ENCODE measurements around the gene SLC1A2. TPM values are rescaled to one million over a fixed set of nuclear protein-coding genes. Genes with fewer than 3 reads are reported as not detected.

The SLC1A2 gene
- total and polyA plus RNA-seq, 2 experiments from 2014 or later: 0.70 to 2.8 TPM

DNA sequence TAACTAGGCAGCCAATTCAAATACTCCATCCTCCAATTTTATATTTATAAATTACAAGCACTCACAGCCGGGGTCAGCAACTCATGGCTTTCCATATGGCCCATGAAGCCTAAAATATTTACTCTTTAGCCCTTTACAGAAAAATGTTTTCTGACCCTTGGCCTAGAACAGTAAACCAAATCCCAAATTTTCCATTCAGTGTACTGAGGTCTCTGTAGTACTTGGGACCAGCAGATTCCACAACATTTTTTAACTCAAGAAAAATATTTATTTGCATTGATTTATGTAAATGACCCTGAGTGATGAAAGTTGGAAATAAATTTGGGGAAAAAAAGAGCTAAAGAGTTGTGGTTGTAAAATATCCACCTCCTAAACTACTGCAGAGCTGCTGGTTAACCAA is 82.6 kb downstream of the SLC1A2 start:
- DNase-seq (ENCODE audit: low spot score) (no peak), ATAC-seq (no peak)
- TF ChIP-seq POLR2AphosphoS5 (IDR thresholded peaks at IDR 0.05; ENCODE audit: low read depth): no peak
- no peak for TF ChIP-seq EZH2 (IDR thresholded peaks at IDR 0.05; ENCODE audit: low read depth, unreplicated experiment)
- no peak for TF ChIP-seq ZNF114 (CRISPR knock-in tag; IDR thresholded peaks at IDR 0.05)
- TF ChIP-seq, protein P1, sequence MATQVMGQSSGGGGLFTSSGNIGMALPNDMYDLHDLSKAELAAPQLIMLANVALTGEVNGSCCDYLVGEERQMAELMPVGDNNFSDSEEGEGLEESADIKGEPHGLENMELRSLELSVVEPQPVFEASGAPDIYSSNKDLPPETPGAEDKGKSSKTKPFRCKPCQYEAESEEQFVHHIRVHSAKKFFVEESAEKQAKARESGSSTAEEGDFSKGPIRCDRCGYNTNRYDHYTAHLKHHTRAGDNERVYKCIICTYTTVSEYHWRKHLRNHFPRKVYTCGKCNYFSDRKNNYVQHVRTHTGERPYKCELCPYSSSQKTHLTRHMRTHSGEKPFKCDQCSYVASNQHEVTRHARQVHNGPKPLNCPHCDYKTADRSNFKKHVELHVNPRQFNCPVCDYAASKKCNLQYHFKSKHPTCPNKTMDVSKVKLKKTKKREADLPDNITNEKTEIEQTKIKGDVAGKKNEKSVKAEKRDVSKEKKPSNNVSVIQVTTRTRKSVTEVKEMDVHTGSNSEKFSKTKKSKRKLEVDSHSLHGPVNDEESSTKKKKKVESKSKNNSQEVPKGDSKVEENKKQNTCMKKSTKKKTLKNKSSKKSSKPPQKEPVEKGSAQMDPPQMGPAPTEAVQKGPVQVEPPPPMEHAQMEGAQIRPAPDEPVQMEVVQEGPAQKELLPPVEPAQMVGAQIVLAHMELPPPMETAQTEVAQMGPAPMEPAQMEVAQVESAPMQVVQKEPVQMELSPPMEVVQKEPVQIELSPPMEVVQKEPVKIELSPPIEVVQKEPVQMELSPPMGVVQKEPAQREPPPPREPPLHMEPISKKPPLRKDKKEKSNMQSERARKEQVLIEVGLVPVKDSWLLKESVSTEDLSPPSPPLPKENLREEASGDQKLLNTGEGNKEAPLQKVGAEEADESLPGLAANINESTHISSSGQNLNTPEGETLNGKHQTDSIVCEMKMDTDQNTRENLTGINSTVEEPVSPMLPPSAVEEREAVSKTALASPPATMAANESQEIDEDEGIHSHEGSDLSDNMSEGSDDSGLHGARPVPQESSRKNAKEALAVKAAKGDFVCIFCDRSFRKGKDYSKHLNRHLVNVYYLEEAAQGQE (IDR thresholded peaks at IDR 0.05; ENCODE audit: unreplicated experiment): no peak
- TF ChIP-seq STAT1 (IDR thresholded peaks at IDR 0.05; ENCODE audit: unreplicated experiment): no peak
- TF ChIP-seq CREB1 (CRISPR knock-in tag; IDR thresholded peaks at IDR 0.05; ENCODE audit: low read depth): no peak
- TF ChIP-seq ZNF331 (CRISPR knock-in tag; IDR thresholded peaks at IDR 0.05; ENCODE audit: low read depth): no peak
- TF ChIP-seq, protein P2, sequence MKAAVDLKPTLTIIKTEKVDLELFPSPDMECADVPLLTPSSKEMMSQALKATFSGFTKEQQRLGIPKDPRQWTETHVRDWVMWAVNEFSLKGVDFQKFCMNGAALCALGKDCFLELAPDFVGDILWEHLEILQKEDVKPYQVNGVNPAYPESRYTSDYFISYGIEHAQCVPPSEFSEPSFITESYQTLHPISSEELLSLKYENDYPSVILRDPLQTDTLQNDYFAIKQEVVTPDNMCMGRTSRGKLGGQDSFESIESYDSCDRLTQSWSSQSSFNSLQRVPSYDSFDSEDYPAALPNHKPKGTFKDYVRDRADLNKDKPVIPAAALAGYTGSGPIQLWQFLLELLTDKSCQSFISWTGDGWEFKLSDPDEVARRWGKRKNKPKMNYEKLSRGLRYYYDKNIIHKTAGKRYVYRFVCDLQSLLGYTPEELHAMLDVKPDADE (IDR thresholded peaks at IDR 0.05): no peak
- TF ChIP-seq NANOG (IDR thresholded peaks at IDR 0.05; ENCODE audit: borderline replicate concordance): no peak
- TF ChIP-seq, protein P3, sequence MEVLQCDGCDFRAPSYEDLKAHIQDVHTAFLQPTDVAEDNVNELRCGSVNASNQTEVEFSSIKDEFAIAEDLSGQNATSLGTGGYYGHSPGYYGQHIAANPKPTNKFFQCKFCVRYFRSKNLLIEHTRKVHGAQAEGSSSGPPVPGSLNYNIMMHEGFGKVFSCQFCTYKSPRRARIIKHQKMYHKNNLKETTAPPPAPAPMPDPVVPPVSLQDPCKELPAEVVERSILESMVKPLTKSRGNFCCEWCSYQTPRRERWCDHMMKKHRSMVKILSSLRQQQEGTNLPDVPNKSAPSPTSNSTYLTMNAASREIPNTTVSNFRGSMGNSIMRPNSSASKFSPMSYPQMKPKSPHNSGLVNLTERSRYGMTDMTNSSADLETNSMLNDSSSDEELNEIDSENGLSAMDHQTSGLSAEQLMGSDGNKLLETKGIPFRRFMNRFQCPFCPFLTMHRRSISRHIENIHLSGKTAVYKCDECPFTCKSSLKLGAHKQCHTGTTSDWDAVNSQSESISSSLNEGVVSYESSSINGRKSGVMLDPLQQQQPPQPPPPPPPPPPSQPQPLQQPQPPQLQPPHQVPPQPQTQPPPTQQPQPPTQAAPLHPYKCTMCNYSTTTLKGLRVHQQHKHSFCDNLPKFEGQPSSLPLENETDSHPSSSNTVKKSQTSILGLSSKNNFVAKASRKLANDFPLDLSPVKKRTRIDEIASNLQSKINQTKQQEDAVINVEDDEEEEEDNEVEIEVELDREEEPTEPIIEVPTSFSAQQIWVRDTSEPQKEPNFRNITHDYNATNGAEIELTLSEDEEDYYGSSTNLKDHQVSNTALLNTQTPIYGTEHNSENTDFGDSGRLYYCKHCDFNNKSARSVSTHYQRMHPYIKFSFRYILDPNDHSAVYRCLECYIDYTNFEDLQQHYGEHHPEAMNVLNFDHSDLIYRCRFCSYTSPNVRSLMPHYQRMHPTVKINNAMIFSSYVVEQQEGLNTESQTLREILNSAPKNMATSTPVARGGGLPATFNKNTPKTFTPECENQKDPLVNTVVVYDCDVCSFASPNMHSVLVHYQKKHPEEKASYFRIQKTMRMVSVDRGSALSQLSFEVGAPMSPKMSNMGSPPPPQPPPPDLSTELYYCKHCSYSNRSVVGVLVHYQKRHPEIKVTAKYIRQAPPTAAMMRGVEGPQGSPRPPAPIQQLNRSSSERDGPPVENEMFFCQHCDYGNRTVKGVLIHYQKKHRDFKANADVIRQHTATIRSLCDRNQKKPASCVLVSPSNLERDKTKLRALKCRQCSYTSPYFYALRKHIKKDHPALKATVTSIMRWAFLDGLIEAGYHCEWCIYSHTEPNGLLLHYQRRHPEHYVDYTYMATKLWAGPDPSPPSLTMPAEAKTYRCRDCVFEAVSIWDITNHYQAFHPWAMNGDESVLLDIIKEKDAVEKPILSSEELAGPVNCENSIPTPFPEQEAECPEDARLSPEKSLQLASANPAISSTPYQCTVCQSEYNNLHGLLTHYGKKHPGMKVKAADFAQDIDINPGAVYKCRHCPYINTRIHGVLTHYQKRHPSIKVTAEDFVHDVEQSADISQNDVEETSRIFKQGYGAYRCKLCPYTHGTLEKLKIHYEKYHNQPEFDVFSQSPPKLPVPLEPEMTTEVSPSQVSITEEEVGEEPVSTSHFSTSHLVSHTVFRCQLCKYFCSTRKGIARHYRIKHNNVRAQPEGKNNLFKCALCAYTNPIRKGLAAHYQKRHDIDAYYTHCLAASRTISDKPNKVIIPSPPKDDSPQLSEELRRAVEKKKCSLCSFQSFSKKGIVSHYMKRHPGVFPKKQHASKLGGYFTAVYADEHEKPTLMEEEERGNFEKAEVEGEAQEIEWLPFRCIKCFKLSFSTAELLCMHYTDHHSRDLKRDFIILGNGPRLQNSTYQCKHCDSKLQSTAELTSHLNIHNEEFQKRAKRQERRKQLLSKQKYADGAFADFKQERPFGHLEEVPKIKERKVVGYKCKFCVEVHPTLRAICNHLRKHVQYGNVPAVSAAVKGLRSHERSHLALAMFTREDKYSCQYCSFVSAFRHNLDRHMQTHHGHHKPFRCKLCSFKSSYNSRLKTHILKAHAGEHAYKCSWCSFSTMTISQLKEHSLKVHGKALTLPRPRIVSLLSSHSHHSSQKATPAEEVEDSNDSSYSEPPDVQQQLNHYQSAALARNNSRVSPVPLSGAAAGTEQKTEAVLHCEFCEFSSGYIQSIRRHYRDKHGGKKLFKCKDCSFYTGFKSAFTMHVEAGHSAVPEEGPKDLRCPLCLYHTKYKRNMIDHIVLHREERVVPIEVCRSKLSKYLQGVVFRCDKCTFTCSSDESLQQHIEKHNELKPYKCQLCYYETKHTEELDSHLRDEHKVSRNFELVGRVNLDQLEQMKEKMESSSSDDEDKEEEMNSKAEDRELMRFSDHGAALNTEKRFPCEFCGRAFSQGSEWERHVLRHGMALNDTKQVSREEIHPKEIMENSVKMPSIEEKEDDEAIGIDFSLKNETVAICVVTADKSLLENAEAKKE (CRISPR knock-in tag; IDR thresholded peaks at IDR 0.05): no peak
- TF ChIP-seq, protein P4, sequence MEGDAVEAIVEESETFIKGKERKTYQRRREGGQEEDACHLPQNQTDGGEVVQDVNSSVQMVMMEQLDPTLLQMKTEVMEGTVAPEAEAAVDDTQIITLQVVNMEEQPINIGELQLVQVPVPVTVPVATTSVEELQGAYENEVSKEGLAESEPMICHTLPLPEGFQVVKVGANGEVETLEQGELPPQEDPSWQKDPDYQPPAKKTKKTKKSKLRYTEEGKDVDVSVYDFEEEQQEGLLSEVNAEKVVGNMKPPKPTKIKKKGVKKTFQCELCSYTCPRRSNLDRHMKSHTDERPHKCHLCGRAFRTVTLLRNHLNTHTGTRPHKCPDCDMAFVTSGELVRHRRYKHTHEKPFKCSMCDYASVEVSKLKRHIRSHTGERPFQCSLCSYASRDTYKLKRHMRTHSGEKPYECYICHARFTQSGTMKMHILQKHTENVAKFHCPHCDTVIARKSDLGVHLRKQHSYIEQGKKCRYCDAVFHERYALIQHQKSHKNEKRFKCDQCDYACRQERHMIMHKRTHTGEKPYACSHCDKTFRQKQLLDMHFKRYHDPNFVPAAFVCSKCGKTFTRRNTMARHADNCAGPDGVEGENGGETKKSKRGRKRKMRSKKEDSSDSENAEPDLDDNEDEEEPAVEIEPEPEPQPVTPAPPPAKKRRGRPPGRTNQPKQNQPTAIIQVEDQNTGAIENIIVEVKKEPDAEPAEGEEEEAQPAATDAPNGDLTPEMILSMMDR (conservative IDR thresholded peaks at IDR 0.05; ENCODE audit: low read depth in 2 of 2): no peak
- TF ChIP-seq EZH2phosphoT487 (IDR thresholded peaks at IDR 0.05; ENCODE audit: unreplicated experiment): no peak
- TF ChIP-seq JUNB (IDR thresholded peaks at IDR 0.05; ENCODE audit: unreplicated experiment): no peak
- Histone ChIP-seq H3K4me2 (no peak overlapping the region), H3K27ac (ENCODE audit: low read depth) (no peak overlapping the region), H4K20me1 (replicated peaks; ENCODE audit: insufficient read depth) (no peaks in the 10 kb centered on the region), H3K4me1 (ENCODE audit: insufficient read depth) (no peaks in the 10 kb centered on the region), H3K36me3 (ENCODE audit: insufficient read depth) (no peaks in the 10 kb centered on the region), H3K79me2 (replicated peaks; ENCODE audit: insufficient read depth) (no peaks in the 10 kb centered on the region), H3K27me3 (ENCODE audit: insufficient read depth) (peaks cover 4% of the 10 kb centered on the region; the same call in 1 of the 2 replicates), H3K9me2 (ENCODE audit: insufficient read depth) (peaks cover 12% of the 10 kb centered on the region), H3K4me3 (no peak overlapping the region), H2AFZ (no peak overlapping the region), H3F3A (replicated peaks; ENCODE audit: low read depth) (no peaks in the 10 kb centered on the region)
- Mint-ChIP-seq H3K9me3 (peaks cover 16% of the 10 kb centered on the region), H3K27ac (no peak overlapping the region), H3K4me3 (no peak overlapping the region), H3K27me3 (ENCODE audit: insufficient read depth, low read depth, poor library complexity) (peaks cover 2% of the 10 kb centered on the region), H3K4me1 (peaks cover under 1% of the 10 kb centered on the region; the same call in 1 of the 3 replicates), H3K36me3 (ENCODE audit: low read depth) (peaks cover 7% of the 10 kb centered on the region)

All from GM23338 (cell line).